ENCODE measurements around the gene ARHGAP23.

DNA sequence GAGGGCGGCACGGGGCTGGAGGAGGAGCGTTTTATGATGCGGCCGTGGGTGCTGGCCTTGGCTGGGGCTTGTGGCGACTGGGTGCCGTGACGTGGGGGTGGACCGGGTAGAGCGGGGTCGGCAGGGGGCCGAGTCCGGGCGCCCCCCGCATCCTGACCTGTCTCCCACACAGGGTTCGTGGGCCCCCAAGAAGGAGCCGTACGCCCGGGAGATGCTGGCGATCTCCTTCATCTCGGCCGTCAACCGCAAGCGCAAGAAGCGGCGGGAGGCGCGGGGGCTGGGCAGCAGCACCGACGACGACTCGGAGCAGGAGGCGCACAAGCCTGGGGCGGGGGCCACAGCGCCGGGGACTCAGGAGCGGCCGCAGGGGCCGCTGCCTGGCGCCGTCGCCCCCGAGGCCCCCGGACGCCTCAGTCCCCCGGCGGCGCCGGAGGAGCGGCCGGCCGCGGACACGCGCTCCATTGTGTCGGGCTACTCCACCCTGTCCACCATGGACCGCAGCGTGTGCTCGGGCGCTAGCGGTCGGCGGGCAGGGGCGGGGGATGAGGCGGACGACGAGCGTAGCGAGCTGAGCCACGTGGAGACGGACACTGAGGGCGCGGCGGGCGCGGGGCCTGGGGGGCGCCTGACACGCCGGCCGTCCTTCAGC, 81.6 kb downstream of the ARHGAP23 start:
- no peak for TF ChIP-seq TAF1 (IDR thresholded peaks at IDR 0.05; ENCODE audit: low read depth, low read length)
- no peak for TF ChIP-seq POLR2A (IDR thresholded peaks at IDR 0.05; ENCODE audit: low read depth, low read length)
- TF ChIP-seq POLR2AphosphoS5 (IDR thresholded peaks at IDR 0.05; ENCODE audit: low read depth, low read length): no peak
- no peak for TF ChIP-seq SPI1 (IDR thresholded peaks at IDR 0.05; ENCODE audit: low read depth, low read length)
